Activated effector memory CD4-positive, alpha-beta T cell treated with Interleukin-2 at 50 U/mL for 16 hours (primary cell): Measurements from ENCODE around the gene RYR3.

Source experiments
- DNase-seq: peaks from one replicate; pipeline ENCODE4 v3.0.0-alpha.2; 2020

RYR3 gene

GRCh38 chr15:33851079-33851478 lies 540.3 kb downstream of the RYR3 start:
- no peak for DNase-seq

- no peak for DNase-seq
Measured at GRCh38 chr15:33852094-33852493, 541.3 kb downstream of the RYR3 start.

GRCh38 chr15:33852570-33852969 lies 541.8 kb downstream of the RYR3 start:
- DNase-seq, result no peak

- no peak for DNase-seq
Measured at GRCh38 chr15:33857726-33858125, 547.0 kb downstream of the RYR3 start.

- no peak for DNase-seq
Measured at GRCh38 chr15:33858836-33859235, 548.1 kb downstream of the RYR3 start.

- no peak for DNase-seq
Measured at GRCh38 chr15:33859992-33860545, 549.3 kb downstream of the RYR3 start.

GRCh38 chr15:33860754-33861153 lies 550.0 kb downstream of the RYR3 start:
- DNase-seq, result no peak

GRCh38 chr15:33864360-33865075 lies 553.8 kb downstream of the RYR3 start:
- no peak for DNase-seq

GRCh38 chr15:33865416-33865815 lies 554.6 kb downstream of the RYR3 start:
- DNase-seq, result no peak

- no peak for DNase-seq
Measured at GRCh38 chr15:33866101-33866737, 555.5 kb downstream of the RYR3 start.

- no peak for DNase-seq
Measured at GRCh38 chr15:33871980-33872379, 561.2 kb downstream of the RYR3 start.

GRCh38 chr15:33872416-33873106 lies 561.8 kb downstream of the RYR3 start:
- DNase-seq, result no peak

- no peak for DNase-seq
Measured at GRCh38 chr15:33874156-33874555, 563.4 kb downstream of the RYR3 start.

GRCh38 chr15:33882921-33883320 lies 572.2 kb downstream of the RYR3 start:
- no peak for DNase-seq

GRCh38 chr15:33888176-33888575 lies 577.4 kb downstream of the RYR3 start:
- no peak for DNase-seq

- no peak for DNase-seq
Measured at GRCh38 chr15:33894193-33894592, 583.4 kb downstream of the RYR3 start.

- no peak for DNase-seq
Measured at GRCh38 chr15:33902043-33902442, 591.3 kb downstream of the RYR3 start.

- no peak for DNase-seq
Measured at GRCh38 chr15:33903661-33904060, 592.9 kb downstream of the RYR3 start.

GRCh38 chr15:33907326-33907725 lies 596.6 kb downstream of the RYR3 start:
- DNase-seq, result no peak

- no peak for DNase-seq
Measured at GRCh38 chr15:33908406-33908805, 597.6 kb downstream of the RYR3 start.

- no peak for DNase-seq
Measured at GRCh38 chr15:33910741-33911140, 600.0 kb downstream of the RYR3 start.

- DNase-seq, result no peak
Measured at GRCh38 chr15:33912326-33912725, 601.6 kb downstream of the RYR3 start.

- no peak for DNase-seq
Measured at GRCh38 chr15:33913459-33913858, 602.7 kb downstream of the RYR3 start.
